ENCODE results near the gene PARP8.

Gene PARP8

DNA sequence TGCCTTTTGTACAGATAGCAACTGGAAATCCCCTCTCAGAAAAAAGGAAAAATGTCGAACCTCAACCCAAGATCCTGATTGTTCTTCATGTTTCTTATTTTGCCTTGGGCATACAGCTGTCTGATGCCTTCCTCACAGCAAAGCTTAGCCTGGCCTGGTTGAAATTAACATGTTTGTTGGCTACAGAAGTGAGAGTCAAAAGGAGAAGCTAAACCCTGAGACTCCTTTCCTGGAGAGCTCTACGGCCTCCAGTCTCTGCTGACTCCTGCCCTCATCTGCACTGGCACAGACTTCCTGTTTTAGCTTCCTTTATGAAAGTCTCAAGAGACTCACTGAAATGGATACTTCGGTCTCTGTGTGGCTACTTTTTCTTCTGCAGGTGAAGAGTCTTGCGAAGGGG is 186.7 kb downstream of the PARP8 start:
- DNase-seq (ENCODE audit: low read depth) = no peak

DNA sequence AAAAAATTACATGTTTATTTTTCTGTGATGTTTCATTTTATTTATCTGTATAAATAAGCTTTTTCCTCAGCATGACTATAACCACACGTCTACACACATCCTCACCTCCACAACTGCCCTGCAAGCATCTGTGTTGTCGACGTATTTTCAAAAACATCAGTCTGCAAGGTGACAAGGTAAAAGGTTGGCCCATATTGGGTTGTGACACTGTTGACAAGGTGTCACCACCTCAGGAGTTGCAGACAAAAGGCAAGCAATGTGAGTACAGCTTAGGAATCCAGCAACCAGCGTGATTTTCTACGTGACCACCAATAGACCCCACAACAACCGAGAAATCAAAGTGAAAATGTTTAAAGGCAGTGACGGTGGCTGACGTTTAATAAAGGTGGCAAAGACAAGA is 187.6 kb downstream of the PARP8 start:
- no peak for DNase-seq (ENCODE audit: low read depth)

DNA sequence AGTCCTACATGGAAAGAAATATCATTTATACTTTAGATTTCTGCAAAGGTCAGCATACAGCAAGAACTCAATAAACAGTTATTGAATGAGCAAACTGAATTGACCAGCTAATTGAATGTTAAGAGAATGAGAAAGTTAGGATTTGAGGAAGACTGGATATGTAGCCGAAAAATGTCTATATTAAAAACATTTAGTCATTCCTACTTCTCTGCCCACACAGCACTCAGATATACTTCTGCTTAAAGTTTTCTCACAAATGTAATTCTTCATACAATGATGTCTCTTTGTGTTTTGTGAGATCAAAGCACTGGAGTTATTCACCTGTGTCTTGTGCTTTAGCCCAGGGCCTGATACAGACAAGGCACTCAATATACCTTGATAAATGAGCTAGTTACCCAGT is 188.6 kb downstream of the PARP8 start:
- DNase-seq (ENCODE audit: low read depth) = no peak

DNA sequence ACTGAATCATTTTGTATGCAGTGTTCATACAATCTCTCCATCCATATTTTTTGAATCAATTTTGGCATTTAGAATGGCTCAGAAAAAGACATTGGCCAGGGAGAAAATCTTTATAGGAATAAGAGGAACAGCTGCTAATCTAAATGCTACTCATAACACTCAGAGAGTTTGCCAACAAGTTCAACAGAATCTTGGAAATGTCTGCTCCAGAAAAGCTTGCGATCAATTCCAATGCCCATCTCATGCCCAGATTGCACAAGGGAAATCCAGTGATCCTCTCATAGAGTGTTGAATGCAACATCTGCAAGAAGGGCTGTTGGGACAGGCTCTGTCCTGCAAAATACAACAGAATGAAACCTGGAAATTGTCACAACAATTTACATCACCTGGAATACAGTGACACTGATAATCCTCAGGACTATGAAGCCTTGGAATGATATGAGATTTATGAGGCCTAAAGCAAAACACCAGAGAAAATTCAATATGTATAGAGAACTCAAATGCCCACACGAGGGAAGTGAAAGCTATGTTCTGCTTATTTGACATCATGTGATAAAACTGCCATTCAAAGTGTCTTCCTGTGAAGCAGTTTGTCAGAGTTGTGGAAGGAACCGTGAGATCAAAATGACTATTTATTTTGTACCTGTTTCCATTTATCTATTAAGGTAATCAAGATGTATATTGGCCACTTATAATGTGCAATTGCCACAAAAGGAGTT is 190.1 kb downstream of the PARP8 start:
- DNase-seq (ENCODE audit: low read depth) = no peak

- no peak for DNase-seq (ENCODE audit: low read depth)
Observed at GRCh38 chr5:50863534-50864170, 197.2 kb downstream of the PARP8 start.

GRCh38 chr5:50864466-50864865 is 198.0 kb downstream of the PARP8 start:
- no peak for DNase-seq (ENCODE audit: low read depth)

- DNase-seq (ENCODE audit: low read depth) = no peak
Observed at GRCh38 chr5:50866415-50866814, 200.0 kb downstream of the PARP8 start.

DNA sequence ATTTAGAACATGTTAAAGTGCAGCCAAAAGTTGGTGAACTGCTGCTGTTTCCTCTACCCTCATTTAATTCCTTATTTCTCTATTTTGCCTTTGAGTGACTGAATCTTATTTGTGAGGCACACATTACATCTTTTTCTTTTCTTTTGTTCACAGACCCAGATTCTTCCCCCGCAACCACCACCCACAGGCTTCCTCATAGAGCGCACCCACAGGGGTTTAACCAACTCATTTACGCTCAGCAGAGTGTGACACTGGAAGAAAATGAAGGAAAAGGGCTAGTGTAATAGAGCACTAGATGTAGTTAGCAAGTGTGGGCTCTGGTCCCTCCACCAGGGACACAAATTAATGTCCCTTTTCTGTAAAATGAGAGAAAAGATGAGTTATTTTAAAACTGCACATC is 200.7 kb downstream of the PARP8 start:
- DNase-seq (ENCODE audit: low read depth) = no peak

GRCh38 chr5:50873595-50874277 is 207.3 kb downstream of the PARP8 start:
- no peak for DNase-seq (ENCODE audit: low read depth)

DNA sequence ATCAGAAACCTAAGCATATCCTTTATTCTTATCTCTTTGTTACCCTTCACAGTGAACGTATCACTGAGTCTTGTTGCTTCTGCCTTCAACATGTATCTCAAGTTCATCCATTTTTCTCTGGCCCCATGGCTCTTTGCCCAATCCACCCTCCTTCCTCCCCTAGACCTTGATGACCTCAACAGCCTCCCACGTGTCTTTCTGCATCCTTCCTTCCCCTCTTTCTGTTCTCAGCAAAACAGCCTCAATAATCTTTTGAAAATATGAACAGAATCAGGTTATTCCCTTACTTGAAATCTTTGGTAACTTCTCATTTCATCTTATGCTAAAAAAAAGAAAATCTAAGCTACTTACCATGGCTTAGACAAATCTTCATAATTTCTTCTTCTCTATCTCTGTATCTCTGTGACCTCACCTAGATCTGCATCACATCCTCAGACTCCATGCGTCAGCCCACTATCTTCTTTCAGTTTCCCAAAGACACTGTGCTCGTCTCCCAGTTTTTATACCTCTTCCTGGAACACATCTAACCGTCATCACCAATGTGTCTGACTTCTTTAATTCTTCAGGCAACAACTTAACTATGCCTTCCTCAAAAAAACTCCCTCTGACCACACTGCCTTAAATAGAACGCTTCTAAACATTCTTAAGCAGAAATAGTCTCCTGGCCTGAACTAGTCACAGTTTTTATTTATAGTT is 208.0 kb downstream of the PARP8 start:
- no peak for DNase-seq (ENCODE audit: low read depth)

DNA sequence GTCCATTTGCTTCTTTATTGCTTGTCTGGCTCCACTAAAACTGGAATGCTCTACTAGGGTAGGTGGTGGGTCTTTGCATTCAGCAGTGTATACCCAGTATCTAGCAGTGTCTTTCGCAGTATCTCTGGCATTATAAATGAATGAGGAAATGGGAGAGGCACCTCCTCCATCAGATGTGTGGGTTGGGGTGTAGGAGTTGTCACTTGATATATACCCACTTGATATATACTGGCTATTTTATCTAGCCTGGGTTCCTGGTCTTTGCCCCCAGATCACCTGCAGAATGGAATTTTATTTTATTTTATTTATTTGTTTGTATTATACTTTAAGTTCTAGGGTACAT is 208.5 kb downstream of the PARP8 start:
- DNase-seq (ENCODE audit: low read depth) = no peak

- no peak for DNase-seq (ENCODE audit: low read depth)
Observed at GRCh38 chr5:50878470-50878869, 212.0 kb downstream of the PARP8 start.

GRCh38 chr5:50881407-50881806 is 215.0 kb downstream of the PARP8 start:
- no peak for DNase-seq (ENCODE audit: low read depth)

GRCh38 chr5:50886657-50887345 is 220.4 kb downstream of the PARP8 start:
- DNase-seq (ENCODE audit: low read depth) = no peak

DNA sequence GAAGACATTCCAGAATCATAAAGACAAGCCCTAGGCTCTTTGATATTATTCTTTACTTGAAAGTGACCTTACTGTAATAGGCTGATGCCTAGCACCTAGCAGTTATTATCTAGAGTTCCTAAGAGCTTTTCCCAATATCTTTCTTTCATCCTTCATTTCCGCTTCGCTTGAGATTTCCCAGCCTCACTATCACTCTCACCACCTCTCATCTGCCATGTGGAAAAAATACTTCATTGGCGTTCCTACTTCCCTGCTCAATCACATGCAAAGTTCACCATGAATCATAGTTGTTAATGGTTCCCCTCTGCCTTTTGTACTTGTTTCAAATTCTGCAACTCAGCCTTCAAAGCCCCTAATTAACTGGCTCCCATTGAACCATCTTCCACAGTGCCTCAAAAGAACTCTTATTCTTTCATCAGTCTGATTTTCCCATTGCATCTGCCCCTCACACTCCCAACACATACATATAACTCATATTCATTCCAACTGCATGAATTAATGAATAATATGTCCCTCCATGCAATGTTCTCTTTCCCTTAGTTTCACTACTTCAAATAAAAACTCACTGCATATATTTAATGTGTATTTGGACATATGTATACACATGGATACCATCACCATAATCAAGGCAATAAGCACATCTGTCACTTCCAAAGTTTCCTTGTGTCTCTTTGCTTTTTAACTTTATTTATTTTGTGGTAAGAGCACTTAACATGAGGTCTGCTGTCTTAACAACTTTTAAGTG is 221.6 kb downstream of the PARP8 start:
- no peak for DNase-seq (ENCODE audit: low read depth)

DNA sequence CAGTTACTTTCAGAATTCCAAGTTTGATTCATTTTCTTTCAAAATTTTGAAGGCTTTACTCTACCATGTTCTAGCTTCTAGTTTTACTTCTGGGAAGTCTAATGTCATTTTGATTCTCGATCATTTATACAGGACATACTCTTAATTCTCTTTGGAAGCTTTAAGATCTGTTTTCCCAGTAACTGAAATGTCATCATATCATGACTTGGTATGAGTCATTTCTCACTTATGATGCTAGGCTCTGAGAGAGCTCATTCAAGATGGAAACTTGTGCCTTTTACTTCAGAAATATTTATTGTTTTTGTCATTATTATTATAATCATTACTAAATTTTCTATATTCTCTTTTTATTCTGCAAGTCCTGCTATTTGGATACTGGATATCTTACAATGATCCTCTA is 222.3 kb downstream of the PARP8 start:
- DNase-seq (ENCODE audit: low read depth) = no peak

GRCh38 chr5:50889790-50890189 is 223.4 kb downstream of the PARP8 start:
- DNase-seq (ENCODE audit: low read depth) = no peak

Measured in stimulated activated CD8-positive, alpha-beta memory T cell treated with anti-CD3 and anti-CD28 coated beads, Interleukin-15, amount 100 ng/mL, for 24 hours (primary cell).